C4-2B (cell line): Measurements from ENCODE around the gene POU2AF1.

ENCODE experiments used
- ZFX ChIP-seq: fragments of 450-650 bp; IDR thresholded peaks from 2 replicates; pipeline ENCODE4 v1.6.1; 2017
- TF ChIP-seq, protein P1 (sequence below): fragments of 450-650 bp; conservative IDR thresholded peaks from 2 replicates; pipeline ENCODE4 v1.5.1; 2017; ENCODE audit warnings: mild to moderate bottlenecking

DNA sequence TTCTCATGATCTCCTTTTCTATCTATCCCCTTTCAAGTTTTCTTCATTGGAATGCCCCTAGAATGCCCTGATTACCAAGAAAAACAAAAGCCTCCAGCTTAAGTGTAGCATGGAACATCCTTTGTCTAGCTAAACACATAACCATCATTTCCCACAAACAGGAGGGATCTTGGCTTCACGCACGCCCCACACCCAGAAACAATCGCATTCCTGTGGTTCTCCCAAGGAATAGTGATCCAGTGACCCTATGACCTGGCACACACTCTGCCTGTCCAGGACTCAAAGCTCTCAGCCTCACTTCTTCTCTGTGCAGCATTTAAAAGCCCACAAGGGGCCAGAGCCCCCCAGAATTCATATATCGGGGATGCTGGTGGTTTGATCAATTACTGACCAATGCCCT is 9.3 kb upstream of the POU2AF1 start:
- TF ChIP-seq, protein P1, sequence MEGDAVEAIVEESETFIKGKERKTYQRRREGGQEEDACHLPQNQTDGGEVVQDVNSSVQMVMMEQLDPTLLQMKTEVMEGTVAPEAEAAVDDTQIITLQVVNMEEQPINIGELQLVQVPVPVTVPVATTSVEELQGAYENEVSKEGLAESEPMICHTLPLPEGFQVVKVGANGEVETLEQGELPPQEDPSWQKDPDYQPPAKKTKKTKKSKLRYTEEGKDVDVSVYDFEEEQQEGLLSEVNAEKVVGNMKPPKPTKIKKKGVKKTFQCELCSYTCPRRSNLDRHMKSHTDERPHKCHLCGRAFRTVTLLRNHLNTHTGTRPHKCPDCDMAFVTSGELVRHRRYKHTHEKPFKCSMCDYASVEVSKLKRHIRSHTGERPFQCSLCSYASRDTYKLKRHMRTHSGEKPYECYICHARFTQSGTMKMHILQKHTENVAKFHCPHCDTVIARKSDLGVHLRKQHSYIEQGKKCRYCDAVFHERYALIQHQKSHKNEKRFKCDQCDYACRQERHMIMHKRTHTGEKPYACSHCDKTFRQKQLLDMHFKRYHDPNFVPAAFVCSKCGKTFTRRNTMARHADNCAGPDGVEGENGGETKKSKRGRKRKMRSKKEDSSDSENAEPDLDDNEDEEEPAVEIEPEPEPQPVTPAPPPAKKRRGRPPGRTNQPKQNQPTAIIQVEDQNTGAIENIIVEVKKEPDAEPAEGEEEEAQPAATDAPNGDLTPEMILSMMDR: no peak
- TF ChIP-seq ZFX: no peak
